ENCODE data around the gene IDH1. TPM values are rescaled to one million over a fixed set of nuclear protein-coding genes. Genes with fewer than 3 reads are reported as not detected.

The IDH1 gene
- 50.9 and 57.2 TPM in 2 replicates for total RNA-seq

DNA sequence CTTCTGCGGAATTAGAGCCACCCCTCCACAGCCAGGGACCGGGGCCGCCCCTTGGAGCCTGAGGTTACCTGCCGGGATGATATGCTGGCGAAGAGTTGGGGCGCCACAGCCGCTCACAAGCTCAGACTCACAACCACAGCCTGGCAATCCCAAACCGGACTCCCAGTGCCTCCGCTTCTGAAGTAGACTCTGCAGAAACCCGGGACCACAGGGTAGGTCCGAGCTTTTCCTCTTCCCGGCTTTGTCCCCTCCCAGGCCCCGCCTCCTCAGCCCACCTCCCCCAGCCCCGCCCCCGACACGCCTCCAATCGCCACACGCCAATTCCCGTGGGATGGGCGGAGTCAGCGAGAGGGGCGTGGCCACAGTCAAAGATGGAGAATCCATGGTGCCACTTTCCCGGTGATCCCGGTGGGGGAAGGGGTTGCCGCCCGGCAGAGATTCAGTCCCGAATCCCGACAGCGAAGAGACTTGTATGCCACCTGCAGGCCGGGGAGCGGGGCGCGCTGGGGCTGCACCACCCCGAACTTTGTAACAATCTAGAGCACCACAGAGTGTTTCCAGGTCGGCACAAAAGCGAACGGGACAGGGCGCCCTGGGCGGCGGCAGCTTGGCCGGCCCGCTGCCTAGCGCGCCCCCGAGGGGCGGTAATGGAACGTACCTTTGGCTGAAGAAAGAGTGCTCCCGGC lies at the start of gene IDH1:
IDH1 (minus strand) TSS at position 201 of the 686 bp plus-strand sequence. CDS start 3,520 bp downstream, outside the sequence.

DNA sequence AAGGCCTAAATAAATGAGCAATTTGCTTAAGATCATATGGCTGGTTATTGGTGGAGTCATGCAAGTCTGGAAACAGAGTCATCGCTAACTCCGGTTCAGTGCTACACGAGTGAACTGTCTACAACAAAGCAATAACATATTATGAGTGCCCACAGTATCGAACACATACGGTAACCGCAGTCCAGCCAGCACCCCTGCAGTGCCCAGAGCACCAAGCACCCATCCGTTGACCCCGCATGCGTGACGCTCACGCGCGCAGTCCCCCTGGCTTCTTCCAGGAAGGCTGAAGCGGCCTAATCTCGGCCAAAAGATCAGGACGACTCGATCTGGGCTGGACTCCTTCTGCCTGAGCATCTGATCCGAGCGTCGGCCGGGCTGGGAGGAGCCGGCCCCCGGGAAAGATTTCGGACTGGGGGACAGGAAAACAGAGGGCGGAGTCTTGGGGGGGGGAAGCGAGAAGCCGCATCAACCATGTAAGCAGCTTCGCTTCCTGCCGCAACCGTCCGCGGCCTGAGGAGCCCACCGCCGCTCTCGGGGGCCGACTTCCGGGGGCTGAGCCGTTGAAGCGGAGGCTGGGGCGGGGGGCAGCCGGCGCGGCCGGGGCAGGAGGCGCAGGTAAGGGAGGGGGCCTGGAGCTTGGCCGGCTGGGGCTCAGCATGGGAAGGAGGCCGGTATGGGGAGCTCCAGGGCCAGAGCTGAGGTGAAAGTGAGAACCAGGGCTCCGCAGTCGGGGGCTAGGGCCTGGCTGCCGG lies 11.1 kb upstream of the IDH1 start, which contains the start of gene PIKFYVE:
PIKFYVE (plus strand) TSS at position 455 of the 752 bp plus-strand sequence. CDS start 5,265 bp downstream, outside the sequence.

DNA sequence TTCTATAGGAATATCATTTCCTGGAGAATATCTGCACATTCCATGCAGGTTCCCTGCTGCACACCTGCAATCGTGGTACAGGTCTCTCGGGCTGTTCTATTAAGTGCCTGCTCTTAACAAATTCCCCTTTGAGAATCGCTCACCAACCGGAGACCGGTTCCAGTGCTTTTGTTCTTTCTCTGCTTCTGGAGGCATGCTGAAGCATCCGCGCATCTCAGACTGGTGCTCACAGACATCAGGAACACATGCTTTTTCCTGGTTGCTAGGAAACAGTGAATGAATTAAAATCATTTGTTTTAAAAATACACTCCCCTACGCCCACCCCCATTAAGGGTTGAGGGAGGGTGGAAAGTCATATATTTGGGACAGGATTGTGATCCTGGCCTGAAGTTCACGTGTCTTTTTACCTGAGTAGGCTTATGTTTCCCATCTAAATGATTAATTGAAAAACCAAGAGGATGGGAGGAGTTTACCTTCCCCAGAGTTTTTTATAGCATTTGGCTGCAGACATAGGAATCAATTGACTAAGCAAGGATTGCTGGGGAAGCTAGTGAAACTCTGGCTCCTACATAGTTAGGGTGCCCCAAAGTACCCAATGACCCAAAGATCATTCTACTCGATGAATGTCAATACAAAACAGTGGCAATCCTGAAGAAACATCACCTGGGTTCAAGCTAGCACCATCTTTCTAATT lies 64.9 kb downstream of the IDH1 start, which contains the start of gene C2orf80:
C2orf80 (minus strand) TSS at position 221 of the 694 bp plus-strand sequence. CDS start 3,044 bp downstream, outside the sequence.

Other genes starting within 250 kb of the IDH1 start
- 6.1 and 8.4 TPM in 2 replicates for gene PLEKHM3, start 229.5 kb downstream of the IDH1 start, total RNA-seq
- not detected in 2 replicates for gene CRYGD, start 130.5 kb downstream of the IDH1 start, total RNA-seq
- gene CRYGC, start 125.2 kb downstream of the IDH1 start, total RNA-seq, result not detected in 2 replicates
- gene CRYGB, start 108.9 kb downstream of the IDH1 start, total RNA-seq, result not detected in 2 replicates
- gene CRYGA, start 91.5 kb downstream of the IDH1 start, total RNA-seq, result not detected in 2 replicates
- gene C2orf80, start 65.0 kb downstream of the IDH1 start, total RNA-seq, result not detected in 2 replicates
- 14.2 and 15.6 TPM in 2 replicates for gene PIKFYVE, start 11.2 kb upstream of the IDH1 start, total RNA-seq
- 0.34 TPM in 1 of 2 replicates, not detected in the other for gene PTH2R, start 151.7 kb upstream of the IDH1 start, total RNA-seq